Stimulated activated CD4-positive, alpha-beta T cell treated with anti-CD3 and anti-CD28 coated beads, TNF-alpha, amount 100 ng/mL, for 4 hours (primary cell): Measurements from ENCODE around the gene IRAK3.
"Not testable (repeated sequence)": the region's sequence is repeated elsewhere in the genome, so short reads cannot be mapped to it uniquely, and the experiment has no call there.

Experiments
- DNase-seq, 3 experiments: peaks; one replicate each; pipeline ENCODE4 v3.0.0-alpha.2; 2020; ENCODE audit warnings: low read depth in 3 of 3

The IRAK3 gene

GRCh38 chr12:66258011-66258410, 69.0 kb downstream of the IRAK3 start:
- DNase-seq, result no peak

GRCh38 chr12:66262737-66263136, 73.7 kb downstream of the IRAK3 start:
- DNase-seq, result no peak

DNA sequence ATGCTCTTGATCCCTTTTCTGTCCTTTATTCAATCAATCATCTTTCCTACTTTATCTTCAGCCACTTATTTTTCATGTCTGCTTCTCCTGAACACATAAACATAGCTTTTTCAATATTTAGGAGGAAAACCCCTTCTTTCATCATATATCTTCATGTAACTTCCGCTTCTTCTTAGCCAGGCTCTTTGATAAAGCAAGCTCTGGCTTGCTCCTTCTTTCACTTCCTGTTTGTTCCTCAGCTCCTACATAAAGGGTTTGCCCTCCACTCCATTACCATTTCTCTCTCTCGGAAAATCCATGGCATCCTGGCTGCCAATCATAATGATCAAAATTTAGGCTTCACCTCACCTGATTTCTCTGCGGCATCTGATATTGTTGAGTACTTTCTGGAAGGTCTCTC, 79.5 kb downstream of the IRAK3 start:
- no peak for DNase-seq

- no peak for DNase-seq
Observed at GRCh38 chr12:66269142-66269541, 80.1 kb downstream of the IRAK3 start.

GRCh38 chr12:66269757-66270383, 80.9 kb downstream of the IRAK3 start:
- DNase-seq, result no peak

DNA sequence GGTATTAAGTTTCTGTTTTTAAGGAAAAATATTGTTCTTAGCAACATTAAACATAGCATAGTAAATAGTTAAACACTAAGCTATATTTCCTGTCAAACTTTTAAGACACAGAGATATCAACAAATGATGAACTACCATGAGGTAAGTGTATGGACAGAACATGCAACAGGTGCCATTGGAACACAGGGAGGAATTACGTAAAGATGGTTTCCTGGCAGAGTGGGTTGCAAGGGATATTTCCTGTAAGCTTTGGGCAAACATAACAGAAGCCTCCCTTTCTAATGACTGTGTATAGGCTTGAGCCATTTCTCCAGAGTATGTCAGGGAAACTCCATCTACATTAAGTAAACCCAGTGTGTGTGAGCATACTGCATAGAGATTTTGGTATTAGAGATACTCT, 81.6 kb downstream of the IRAK3 start:
- no peak for DNase-seq

DNA sequence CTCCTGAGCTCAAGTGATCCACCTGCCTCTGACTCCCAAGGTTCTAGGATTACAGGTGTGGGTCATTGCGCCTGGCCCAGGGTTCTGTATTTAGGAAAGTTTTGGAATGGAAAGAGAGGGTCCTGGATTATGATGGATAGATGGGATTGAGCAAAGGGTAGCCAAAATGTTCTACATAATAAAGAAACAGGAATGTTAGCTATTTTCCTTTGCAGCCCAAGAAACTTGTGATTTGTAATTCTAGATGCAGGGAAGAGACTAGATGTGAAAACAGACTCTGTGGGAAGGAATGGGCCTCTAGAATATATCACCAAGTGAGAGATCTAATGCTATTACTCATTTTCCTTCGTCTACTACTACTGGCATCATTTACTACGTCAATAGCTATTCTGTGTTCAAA, 83.6 kb downstream of the IRAK3 start:
- no peak for DNase-seq

GRCh38 chr12:66273147-66273546, 84.1 kb downstream of the IRAK3 start:
- DNase-seq, result no peak

- no peak for DNase-seq
Observed at GRCh38 chr12:66275040-66275439, 86.0 kb downstream of the IRAK3 start.

DNA sequence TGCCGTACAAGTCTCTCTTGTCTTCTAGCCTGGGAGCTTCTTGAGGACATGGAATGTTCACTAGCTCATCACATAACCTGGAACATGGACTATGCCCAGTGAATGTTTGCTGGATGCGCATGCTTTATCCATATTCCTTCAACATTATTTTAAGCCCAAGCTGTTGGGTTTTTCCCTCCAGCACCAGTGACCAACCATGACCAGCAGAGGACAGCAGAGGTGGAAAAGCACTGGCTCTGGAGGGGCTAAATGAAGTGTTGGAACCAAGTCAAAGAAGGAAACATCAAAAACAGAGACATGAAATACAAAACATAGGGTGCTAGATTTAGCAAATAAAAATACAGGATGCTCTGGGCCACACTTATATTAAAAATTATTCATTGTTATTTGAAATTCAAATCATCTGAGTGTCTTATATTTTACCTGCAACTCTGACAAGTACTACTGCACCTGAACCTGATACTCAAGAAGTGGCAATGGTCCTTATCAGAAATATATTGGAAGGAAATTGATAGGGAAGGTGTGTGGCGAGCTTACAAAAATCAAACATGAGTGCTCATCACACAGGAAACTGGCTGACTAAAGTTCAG, 90.2 kb downstream of the IRAK3 start:
- no peak for DNase-seq

DNA sequence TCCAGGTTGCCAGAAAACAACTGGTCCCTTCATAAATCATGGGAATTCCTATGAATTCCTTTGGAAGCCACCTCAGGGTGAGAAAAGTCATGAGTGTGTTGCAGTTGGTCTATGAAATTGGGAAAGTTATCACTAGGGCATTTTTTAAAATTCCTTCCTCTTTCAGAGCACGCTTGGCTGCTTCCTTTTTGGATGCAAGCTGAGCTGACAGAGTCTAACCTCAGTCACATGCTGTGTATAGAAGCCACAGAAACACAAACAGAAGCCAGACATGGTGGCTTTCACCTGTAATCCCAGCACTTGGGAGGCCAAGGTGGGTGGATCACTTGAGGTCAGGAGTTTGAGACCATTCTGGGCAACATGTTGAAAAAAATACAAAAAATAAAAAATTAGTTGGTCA, 91.5 kb downstream of the IRAK3 start:
- no peak for DNase-seq

DNA sequence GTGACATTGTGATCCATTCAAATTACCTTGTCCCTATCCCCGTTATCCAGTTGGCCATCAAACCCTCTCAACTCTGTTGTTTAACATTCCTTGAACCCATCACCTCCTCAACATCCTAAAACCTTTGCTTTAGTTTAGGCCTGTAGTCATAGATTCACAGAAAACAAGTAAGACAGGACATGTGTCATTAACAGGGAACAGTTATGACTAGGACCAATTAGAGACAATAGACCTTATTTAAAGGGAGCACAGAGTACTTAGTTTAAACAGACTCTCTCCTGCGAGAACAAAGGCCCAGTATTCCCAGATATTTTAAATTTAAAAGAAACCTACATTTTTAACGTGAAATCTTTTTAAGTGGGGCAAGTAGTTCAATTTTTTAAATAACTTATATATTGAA, 93.2 kb downstream of the IRAK3 start:
- DNase-seq, result no peak

DNA sequence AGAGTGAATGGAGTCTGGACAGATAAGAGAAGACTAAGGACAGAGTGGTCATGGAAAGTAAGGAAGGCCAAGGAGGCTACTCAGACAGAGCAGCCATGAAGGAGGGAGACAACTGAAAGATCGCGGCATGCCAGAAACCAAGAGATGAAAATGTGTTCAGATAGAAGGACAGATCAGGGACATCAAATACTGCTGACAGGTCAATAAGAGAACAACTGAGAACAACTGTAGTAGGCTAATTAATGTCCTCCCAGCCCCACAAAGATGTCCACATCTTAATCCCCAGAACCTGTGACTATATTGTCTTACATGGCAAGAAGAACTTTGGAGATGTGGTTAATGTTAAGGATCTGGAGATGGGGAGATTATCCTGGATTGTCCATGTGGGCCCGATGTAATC, 98.3 kb downstream of the IRAK3 start:
- no peak for DNase-seq

- peak in 1 of 3 experiments; percentile 31 for DNase-seq
Observed at GRCh38 chr12:66288121-66288520, 99.1 kb downstream of the IRAK3 start.

- DNase-seq, result no peak
Observed at GRCh38 chr12:66289485-66289884, 100.5 kb downstream of the IRAK3 start.

DNA sequence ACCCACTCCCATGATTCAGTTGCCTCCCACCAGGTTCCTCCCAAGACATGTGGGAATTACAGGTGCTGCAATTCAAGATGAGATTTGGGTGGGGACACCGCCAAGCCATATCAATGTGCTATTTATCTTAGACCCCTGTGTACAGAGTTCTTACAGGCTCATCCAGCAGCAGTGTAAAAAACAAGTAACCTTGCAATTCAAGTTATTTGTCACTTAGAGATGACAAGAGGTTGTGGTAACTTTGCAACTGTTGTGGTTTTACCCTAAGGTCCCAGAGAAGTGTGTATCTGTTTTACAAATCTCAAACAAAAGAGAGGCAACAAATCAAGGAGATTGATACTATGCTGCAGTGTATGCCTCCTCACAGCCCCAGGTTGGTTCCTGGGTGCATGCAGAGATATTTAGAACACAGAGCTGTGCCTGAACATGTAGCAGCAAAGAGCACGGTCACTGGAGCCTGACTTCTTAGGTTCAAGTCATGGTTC, 101.7 kb downstream of the IRAK3 start:
- no peak for DNase-seq

DNA sequence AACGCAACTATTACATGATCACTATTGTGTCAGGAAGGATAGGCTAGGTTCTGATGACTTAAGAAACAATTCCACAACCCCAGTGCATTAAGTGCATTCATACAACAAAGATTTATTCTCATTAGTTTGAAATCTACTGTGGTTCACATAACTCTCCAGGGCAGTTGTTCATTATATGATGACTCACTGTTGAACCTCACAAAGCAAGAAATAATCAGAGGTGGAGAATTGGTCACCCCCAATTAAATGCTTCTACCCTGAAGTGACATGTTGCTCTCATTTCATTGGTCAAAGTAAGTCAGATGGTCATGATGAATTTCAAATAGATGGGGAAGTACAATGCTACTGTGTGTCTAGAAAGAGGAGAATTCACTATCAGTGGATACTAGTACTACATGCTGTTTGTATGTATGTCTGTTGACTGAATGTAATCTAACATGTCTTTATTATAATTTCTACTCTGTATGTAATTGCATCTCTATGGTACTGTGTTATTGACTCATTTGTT, 107.2 kb downstream of the IRAK3 start:
- DNase-seq, result no peak

- no peak for DNase-seq
Observed at GRCh38 chr12:66297080-66297479, 108.1 kb downstream of the IRAK3 start.

GRCh38 chr12:66297923-66298322, 108.9 kb downstream of the IRAK3 start:
- DNase-seq, result no peak

DNA sequence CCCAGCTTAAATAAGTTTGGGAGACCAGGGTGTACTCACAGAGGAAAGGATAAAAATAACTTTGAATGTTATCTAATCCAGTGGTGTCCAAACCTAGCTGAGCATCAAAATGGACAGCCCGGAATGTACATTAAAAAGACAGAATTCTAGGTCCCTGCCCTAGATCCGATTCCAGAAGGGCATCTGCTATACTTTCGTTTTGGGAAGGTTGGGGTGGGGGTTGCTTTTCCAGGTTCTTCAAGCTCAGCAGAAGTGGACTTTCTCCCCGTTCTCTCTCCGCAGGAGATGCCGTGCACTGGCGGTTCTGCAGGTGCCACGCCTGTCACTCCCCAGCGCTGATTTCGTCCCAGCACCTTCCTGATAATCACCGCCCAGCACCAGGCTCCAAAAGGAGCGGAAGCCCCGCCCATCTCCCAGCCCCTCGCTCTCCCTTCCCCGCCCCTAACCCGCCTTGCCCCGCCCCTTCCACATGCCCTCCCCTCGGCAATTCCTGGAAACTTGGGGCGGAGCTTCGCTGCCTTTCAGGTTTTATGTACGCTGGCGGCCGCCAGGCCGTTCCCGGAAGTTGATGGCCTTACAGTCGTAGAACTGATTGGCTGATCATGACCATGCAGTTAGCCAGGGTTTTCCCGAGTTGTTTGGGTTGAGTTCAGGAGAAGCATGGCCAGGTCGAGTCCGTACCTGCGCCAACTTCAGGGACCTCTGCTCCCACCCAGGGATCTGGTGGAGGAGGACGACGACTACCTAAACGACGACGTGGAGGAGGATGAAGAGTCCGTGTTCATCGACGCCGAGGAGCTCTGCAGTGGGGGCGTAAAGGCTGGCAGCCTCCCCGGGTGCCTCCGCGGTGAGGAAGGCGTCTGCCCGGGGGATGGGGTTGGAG, 113.2 kb downstream of the IRAK3 start, which contains the start of gene HELB:
Gene HELB, plus strand, starts transcription at position 550 of the 883 bp plus-strand sequence. Its CDS starts 111 bp downstream, at position 661.
- DNase-seq, result peak; percentile 97

DNA sequence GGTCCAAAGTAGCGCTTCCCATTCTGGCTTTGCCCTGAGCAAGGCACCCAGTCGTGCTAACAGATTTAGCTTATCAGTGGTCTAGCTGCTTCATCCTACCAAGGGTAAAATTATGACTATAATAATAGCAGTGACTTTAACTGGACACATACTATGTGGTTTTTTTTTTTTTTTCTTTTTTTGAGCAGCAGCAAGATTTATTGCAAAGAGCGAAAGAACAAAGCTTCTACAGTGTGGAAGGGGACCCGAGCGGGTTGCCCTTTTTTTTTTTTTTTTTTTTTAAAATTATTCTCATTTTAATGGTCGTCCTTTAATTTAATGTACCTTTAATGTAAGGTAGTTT, 113.8 kb downstream of the IRAK3 start:
- no peak for DNase-seq

GRCh38 chr12:66303316-66303804, 114.3 kb downstream of the IRAK3 start:
- DNase-seq, result not testable (repeated sequence)
